Testis (tissue), 3 donors: ENCODE results near the gene CT45A8. TPM values are rescaled to one million over a fixed set of nuclear protein-coding genes. Genes with fewer than 3 reads are reported as not detected.
"Not testable (repeated sequence)": the region's sequence is repeated elsewhere in the genome, so short reads cannot be mapped to it uniquely, and the experiment has no call there.

Experiments
- DNase-seq: peaks from one replicate; pipeline ENCODE4 v3.0.0-alpha.2; 2019
- H3K27ac ChIP-seq, 2 donors: fragments of 200-600 bp; sonication (generic); one replicate each; pipeline ENCODE4 v1.5.1; 2019
- H3K27me3 ChIP-seq: fragments of 200-600 bp; sonication (generic); one replicate; pipeline ENCODE4 v1.5.1; 2019
- H3K36me3 ChIP-seq: fragments of 200-600 bp; sonication (generic); one replicate; pipeline ENCODE4 v1.5.1; 2017; ENCODE audit warnings: low read depth; ENCODE audit errors: missing control alignments
- H3K4me1 ChIP-seq: fragments of 200-600 bp; sonication (generic); one replicate; pipeline ENCODE4 v1.5.1; 2019
- H3K4me3 ChIP-seq, 2 donors: fragments of 200-600 bp; sonication (generic); one replicate each; pipeline ENCODE4 v1.5.1; 2017 to 2019
- H3K9me3 ChIP-seq: fragments of 200-600 bp; sonication (generic); one replicate; pipeline ENCODE4 v1.5.1; 2017
- WGBS, 2 donors: methylation state at CpG; one replicate each; pipeline ENCODE4 v1.1.5; 2018; 5-methylcytosine and 5-hydroxymethylcytosine counted together
- intact Hi-C: fragments of 100-400 bp; cut with DNase I; formaldehyde crosslinking; loops from one replicate; pipeline ENCODE4 v1.15.1; 2023; ENCODE audit warnings: low total_unique reads
- polyA plus RNA-seq: library from polyadenylated mRNA; stranded (reverse); fragments of 350-450 nt; fragmentation: Illumina TruSeq; extraction: RNeasy Lipid Tissue Mini Kit (QIAGEN cat#74804); gene quantifications from one replicate; pipeline ENCODE4 v1.2.3, GENCODE V29; 2014; ENCODE audit warnings: low read depth, low replicate concordance; ENCODE audit not compliant: insufficient read depth
- total RNA-seq, 2 donors: library from RNA; depleted of rRNA; stranded (reverse); fragments of >200 nt; gene quantifications; one replicate each; pipeline ENCODE4 v1.2.3, GENCODE V29; 2016

The CT45A8 gene
- total and polyA plus RNA-seq, 3 donors from 2014 or later: 0.31 to 0.37 TPM; not detected in 1

GRCh38 chrX:135819912-135820311 is 34.4 kb downstream of the CT45A8 start, which contains the start of gene CT45A2:
CT45A2 (minus strand) TSS chrX:135820012; CDS start chrX:135816265, 3,747 bp downstream.
- DNase-seq, H3K9me3 ChIP-seq, intact Hi-C loops, H3K36me3 ChIP-seq, H3K27me3 ChIP-seq, H3K4me1 ChIP-seq, H3K4me3 ChIP-seq, H3K27ac ChIP-seq: not testable (repeated sequence)
- no CpG with 5 or more reads among the region's 17 CpGs for WGBS, 2 donors

- H3K27me3 ChIP-seq, H3K36me3 ChIP-seq, H3K4me1 ChIP-seq, intact Hi-C loops, H3K4me3 ChIP-seq, H3K9me3 ChIP-seq, DNase-seq, H3K27ac ChIP-seq: not testable (repeated sequence)
- WGBS, 2 donors: no CpG with 5 or more reads among the region's 16 CpGs
These were observed 51.7 kb downstream of the CT45A8 start, which contains the start of gene CT45A6 for GRCh38 chrX:135802687-135803086. CT45A6 (minus strand) TSS chrX:135802787; CDS start chrX:135798993, 3,794 bp downstream.

Other genes with a start within 250 kb of the CT45A8 start
- gene CT45A1, start 140.9 kb downstream of the CT45A8 start, total RNA-seq: 10 to 100 TPM in 1 of 2 donors, 1 to 10 TPM in 1; 6.6 to 11.9 TPM
- 8.3 TPM for gene CT45A1, start 140.9 kb downstream of the CT45A8 start, polyA plus RNA-seq
- gene CT45A3, start 86.3 kb downstream of the CT45A8 start, total RNA-seq: 10 to 100 TPM; 19.9 to 27.5 TPM
- 20.7 TPM for gene CT45A3, start 86.3 kb downstream of the CT45A8 start, polyA plus RNA-seq
- gene CT45A5, start 69.0 kb downstream of the CT45A8 start, total RNA-seq: 1 to 10 TPM; 6.2 to 8.1 TPM
- gene CT45A5, start 69.0 kb downstream of the CT45A8 start, polyA plus RNA-seq: 6.7 TPM
- not detected for gene CT45A6, start 51.8 kb downstream of the CT45A8 start, total RNA-seq
- not detected for gene CT45A6, start 51.8 kb downstream of the CT45A8 start, polyA plus RNA-seq
- under 1 TPM in 1 of 2 donors, not detected in 1; 0.31 TPM for gene CT45A2, start 34.5 kb downstream of the CT45A8 start, total RNA-seq
- gene CT45A2, start 34.5 kb downstream of the CT45A8 start, polyA plus RNA-seq: 0.37 TPM
- gene CT45A7, start 17.3 kb downstream of the CT45A8 start, total RNA-seq: not detected
- 0.83 TPM for gene CT45A7, start 17.3 kb downstream of the CT45A8 start, polyA plus RNA-seq
- not detected for gene CT45A9, start 17.3 kb upstream of the CT45A8 start, total RNA-seq
- gene CT45A9, start 17.3 kb upstream of the CT45A8 start, polyA plus RNA-seq: not detected
- gene CT45A10, start 38.9 kb upstream of the CT45A8 start, total RNA-seq: 10 to 100 TPM; 17.7 to 27.9 TPM
- gene CT45A10, start 38.9 kb upstream of the CT45A8 start, polyA plus RNA-seq: 10.0 TPM
- 1 to 10 TPM; 3.9 to 5.5 TPM for gene SAGE1, start 39.2 kb upstream of the CT45A8 start, total RNA-seq
- 5.3 TPM for gene SAGE1, start 39.2 kb upstream of the CT45A8 start, polyA plus RNA-seq
- gene MMGT1, start 119.5 kb upstream of the CT45A8 start, total RNA-seq: 10 to 100 TPM in 1 of 2 donors, 1 to 10 TPM in 1; 9.8 to 11.1 TPM
- gene MMGT1, start 119.5 kb upstream of the CT45A8 start, polyA plus RNA-seq: 8.8 TPM
- 10 to 100 TPM; 18.3 to 19.9 TPM for gene SLC9A6, start 130.9 kb upstream of the CT45A8 start, total RNA-seq
- gene SLC9A6, start 130.9 kb upstream of the CT45A8 start, polyA plus RNA-seq: 13.0 TPM